Midbrain (tissue), 1 donor: ENCODE results near the gene OR6C4.
"Not testable (repeated sequence)": the region's sequence is repeated elsewhere in the genome, so short reads cannot be mapped to it uniquely, and the experiment has no call there.

Source experiments
- DNase-seq: peaks from one replicate; lab custom pipeline; 2025; lab: John Stamatoyannopoulos, UW

The OR6C4 gene

DNA sequence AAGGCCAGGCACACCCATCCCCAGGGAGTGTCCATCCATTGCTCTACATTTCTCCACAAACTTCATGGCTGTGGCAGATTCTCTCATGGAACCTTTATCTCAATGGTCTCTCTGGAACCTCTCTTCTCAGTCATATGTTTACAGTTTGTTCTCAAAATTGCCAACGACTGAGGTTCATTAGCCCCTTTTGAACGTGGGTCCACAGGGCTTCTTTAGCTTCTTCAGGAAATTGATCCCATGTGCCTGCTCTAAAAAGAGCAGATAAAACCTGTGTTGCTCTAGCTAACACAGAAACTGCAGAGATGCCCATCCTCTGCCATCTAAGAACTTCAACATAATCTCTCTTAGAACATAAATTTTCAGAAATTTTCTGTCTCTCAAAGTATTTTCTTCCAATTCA lies at the start of gene OR6C4:
Gene OR6C4, plus strand, starts transcription at position 301 of the 400 bp plus-strand sequence. CDS start 1,625 bp downstream, outside the sequence.
- DNase-seq, result no peak

GRCh38 chr12:55499810-55500252 lies 49.6 kb upstream of the OR6C4 start:
- DNase-seq, result no peak

DNA sequence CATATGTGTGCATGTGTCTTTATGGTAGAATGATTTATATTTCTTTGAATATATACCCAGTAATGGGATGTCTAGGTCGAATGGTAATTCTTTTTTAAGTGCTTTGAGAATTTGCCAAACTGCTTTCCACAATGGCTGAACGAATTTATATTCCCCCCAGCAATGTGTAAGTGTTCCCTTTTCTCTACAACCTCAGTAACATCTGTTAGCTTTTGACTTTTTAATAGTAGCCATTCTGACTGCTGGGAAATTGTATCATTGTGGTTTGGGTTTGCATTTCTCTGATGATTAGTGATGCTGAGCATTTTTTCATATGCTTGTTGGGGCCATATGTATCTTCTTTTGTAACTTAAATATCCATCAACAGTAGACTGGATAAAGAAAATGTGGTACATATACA lies 47.8 kb upstream of the OR6C4 start:
- DNase-seq, result no peak

- DNase-seq, result no peak
Measured at GRCh38 chr12:55515696-55516095, 33.7 kb upstream of the OR6C4 start.

DNA sequence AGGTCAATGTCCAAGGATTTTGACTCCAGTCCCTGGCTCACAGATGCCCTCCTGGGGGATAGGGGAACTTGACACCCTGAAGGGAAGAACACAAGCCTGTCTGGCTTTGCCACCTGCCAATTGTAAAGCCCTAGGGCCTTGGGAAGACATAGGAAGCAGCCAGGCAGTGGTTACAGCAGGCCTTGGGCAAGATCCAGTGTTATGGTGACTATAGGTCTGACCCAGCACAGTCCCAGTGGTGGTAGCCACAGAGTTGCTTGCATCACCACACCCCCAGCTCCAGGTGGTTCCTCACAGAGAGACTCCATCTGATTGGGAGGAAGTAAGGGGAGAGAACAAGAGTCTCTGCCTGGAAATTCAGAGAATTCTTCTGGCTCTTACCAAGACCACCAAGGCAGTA lies 33.0 kb upstream of the OR6C4 start:
- DNase-seq, result no peak

DNA sequence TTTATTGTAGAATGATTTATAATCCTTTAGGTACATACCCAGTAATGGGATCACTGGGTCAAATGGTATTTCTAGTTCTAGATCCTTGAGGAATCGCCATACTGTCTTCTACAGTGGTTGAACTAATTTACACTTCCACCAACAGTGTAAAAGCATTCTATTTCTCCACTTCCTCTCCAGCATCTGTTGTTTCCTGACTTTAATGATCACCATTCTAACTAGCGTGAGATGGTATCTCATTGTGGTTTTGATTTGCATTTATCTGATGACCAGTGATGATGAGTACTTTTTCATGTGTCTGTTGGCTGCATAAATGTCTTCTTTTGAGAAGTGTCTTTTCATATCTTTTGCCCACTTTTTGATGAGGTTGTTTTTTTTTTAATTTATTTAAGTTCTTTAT lies 1.2 kb upstream of the OR6C4 start:
- not testable (repeated sequence) for DNase-seq

GRCh38 chr12:55548756-55549155 lies 646 bp upstream of the OR6C4 start:
- no peak for DNase-seq

GRCh38 chr12:55554296-55554695 lies 4.9 kb downstream of the OR6C4 start:
- no peak for DNase-seq

GRCh38 chr12:55570060-55570459 lies 20.7 kb downstream of the OR6C4 start:
- not testable (repeated sequence) for DNase-seq

DNA sequence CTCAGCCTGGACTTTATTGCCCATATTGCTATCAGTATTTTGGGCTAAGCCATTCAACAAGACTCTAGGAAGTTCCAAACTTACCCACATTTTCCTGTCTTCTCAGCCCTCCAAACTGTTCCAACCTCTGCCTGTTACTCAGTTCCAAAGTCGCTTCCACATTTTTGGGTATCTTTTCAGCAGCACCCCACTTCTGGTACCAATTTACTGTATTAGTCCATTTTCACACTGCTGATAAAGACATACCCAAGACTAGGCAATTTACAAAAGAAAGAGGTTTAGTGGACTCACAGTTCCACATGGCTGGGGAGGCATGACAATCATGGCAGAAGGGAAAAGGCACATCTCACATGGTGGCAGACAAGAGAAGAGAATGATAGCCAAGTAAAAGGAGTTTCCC lies 21.3 kb downstream of the OR6C4 start:
- not testable (repeated sequence) for DNase-seq

GRCh38 chr12:55572168-55572567 lies 22.8 kb downstream of the OR6C4 start, which contains the start of gene OR2AP1:
Gene OR2AP1 (plus strand): TSS chr12:55572468. CDS start chr12:55574415, 1,947 bp downstream.
- DNase-seq, result no peak

GRCh38 chr12:55582066-55582465 lies 32.7 kb downstream of the OR6C4 start:
- DNase-seq, result no peak

- no peak for DNase-seq
Measured at GRCh38 chr12:55585817-55586216, 36.4 kb downstream of the OR6C4 start.

GRCh38 chr12:55590152-55590551 lies 40.8 kb downstream of the OR6C4 start:
- not testable (repeated sequence) for DNase-seq
